ENCODE measurements around the gene TSPOAP1. TPM values are rescaled to one million over a fixed set of nuclear protein-coding genes. Genes with fewer than 3 reads are reported as not detected.
A peak's percentile ranks its signal among the peaks of the same experiment; 100 is the strongest.

The TSPOAP1 gene
- polyA plus RNA-seq, 1 of the 3 experiments (the other 2 are of a cell fraction), result 0.79 TPM

GRCh38 chr17:58339755-58340404 is 11.3 kb upstream of the TSPOAP1 start:
- peaks cover 0 to 30% of the 10 kb centered on the region in 2 experiments; a peak in 1 of 4 replicates for H3K4me1 ChIP-seq (ENCODE audit: control insufficient read depth in 1 of 2, insufficient read depth in 2 of 2, low read depth in 1 of 2, low read length in 1 of 2)
- no peaks in the 10 kb centered on the region for H4K20me1 ChIP-seq (ENCODE audit: insufficient read depth)
- H3F3A ChIP-seq (replicated peaks; ENCODE audit: insufficient read depth), result peaks cover 5% of the 10 kb centered on the region
- H3K9me2 ChIP-seq, result no peaks in the 10 kb centered on the region
- peaks cover 3 to 12% of the 10 kb centered on the region in 2 experiments for H3K36me3 ChIP-seq (replicated peaks in 1 of 2; ENCODE audit: control insufficient read depth in 1 of 2, insufficient read depth in 2 of 2, low read length in 1 of 2)
- H3K27me3 ChIP-seq (ENCODE audit: insufficient read depth), result no peaks in the 10 kb centered on the region
- H3K9me3 ChIP-seq, result no peaks in the 10 kb centered on the region
- TF ChIP-seq SMC3 (IDR thresholded peaks at IDR 0.05; ENCODE audit: low read depth, low read length), result no peak
- no peak for TF ChIP-seq MXI1 (IDR thresholded peaks at IDR 0.05; ENCODE audit: low read depth, low read length)
- TF ChIP-seq RAD21 (IDR thresholded peaks at IDR 0.05; ENCODE audit: low read length), result no peak
- TF ChIP-seq RFX5 (IDR thresholded peaks at IDR 0.05; ENCODE audit: low read length), result no peak
- TF ChIP-seq MEF2A (IDR thresholded peaks at IDR 0.05; ENCODE audit: borderline replicate concordance, low read depth), result no peak
- TF ChIP-seq, protein P1, sequence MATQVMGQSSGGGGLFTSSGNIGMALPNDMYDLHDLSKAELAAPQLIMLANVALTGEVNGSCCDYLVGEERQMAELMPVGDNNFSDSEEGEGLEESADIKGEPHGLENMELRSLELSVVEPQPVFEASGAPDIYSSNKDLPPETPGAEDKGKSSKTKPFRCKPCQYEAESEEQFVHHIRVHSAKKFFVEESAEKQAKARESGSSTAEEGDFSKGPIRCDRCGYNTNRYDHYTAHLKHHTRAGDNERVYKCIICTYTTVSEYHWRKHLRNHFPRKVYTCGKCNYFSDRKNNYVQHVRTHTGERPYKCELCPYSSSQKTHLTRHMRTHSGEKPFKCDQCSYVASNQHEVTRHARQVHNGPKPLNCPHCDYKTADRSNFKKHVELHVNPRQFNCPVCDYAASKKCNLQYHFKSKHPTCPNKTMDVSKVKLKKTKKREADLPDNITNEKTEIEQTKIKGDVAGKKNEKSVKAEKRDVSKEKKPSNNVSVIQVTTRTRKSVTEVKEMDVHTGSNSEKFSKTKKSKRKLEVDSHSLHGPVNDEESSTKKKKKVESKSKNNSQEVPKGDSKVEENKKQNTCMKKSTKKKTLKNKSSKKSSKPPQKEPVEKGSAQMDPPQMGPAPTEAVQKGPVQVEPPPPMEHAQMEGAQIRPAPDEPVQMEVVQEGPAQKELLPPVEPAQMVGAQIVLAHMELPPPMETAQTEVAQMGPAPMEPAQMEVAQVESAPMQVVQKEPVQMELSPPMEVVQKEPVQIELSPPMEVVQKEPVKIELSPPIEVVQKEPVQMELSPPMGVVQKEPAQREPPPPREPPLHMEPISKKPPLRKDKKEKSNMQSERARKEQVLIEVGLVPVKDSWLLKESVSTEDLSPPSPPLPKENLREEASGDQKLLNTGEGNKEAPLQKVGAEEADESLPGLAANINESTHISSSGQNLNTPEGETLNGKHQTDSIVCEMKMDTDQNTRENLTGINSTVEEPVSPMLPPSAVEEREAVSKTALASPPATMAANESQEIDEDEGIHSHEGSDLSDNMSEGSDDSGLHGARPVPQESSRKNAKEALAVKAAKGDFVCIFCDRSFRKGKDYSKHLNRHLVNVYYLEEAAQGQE (IDR thresholded peaks at IDR 0.05; ENCODE audit: low read depth, low read length), result no peak
- TF ChIP-seq MAX (IDR thresholded peaks at IDR 0.05; ENCODE audit: low read depth), result no peak
- TF ChIP-seq FOXJ3 (CRISPR knock-in tag; IDR thresholded peaks at IDR 0.05), result no peak
- H3K4me3 ChIP-seq (ENCODE audit: low read depth in 2 of 2, low read length in 1 of 2), result no peak overlapping the region
- no peak overlapping the region for H2AFZ ChIP-seq (ENCODE audit: low read depth)
- CTCF ChIA-PET, result interaction anchor here (1.1 to 2.7 kb wide), 4 partner anchors 12 to 78 kb away, joined by 3 to 10 read pairs (median 6); partner anchors contain the start of genes RNF43 and SUPT4H1
- POLR2A ChIA-PET, result interaction anchor here (3.9 kb wide), 1 partner anchor 12 kb away, joined by 23 read pairs; the partner anchor contains the start of gene SUPT4H1
- peak; percentile 4 for DNase-seq
- 85% methylated on average over 6 of the region's 6 CpGs for WGBS (ENCODE audit: low lambda C conversion rate)
- H3K27ac ChIP-seq (ENCODE audit: low read depth in 2 of 2, low read length in 1 of 2), result no peak overlapping the region
- no peak overlapping the region for H3K4me2 ChIP-seq
- H3K9ac ChIP-seq, result no peak overlapping the region
- H3K79me2 ChIP-seq (ENCODE audit: insufficient read depth), result no peaks in the 10 kb centered on the region

DNA sequence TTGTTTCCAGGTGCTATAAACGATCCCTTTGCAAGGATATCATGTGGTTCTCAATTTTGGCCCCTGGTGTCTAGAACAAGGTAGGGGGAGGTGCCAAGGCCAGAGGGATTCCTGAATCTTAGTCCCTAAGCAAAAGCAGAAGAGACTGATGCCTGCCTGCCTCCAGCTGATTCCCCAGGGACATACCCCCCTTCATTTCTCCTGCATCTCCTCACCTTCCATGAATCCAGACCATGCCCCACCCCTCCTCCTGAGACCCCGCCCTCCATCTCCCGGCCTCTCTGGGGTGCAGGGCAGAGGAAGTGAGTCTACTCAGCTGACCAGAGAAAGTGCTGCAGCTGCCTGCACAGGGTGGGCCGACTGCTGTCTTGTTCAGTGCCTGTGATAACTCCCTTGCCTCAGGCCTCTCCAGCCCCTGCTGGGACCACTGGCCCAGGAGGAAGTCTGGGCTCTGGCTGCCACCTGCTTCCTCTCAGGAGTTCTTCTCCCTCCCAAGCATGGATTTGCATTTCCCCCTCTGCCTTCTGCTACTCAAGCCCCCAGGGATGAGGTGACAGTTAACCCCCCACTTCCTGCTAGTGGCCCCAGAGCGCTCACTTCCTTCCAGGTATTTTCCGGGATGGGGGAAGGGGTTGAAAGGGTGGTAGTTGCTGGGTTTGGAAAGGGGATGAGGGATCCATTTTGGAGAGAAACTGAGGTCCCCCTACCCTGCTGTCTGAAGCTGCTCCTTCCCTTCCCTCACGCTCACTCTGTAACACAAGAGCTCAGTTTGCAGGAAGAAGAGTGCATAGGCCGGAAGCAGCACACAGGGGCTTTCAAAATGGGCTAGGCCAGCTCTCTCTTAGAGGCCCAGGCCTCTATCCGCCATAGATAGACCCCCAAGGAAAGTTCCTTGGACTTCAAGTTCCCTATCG is 10.5 kb upstream of the TSPOAP1 start:
- H3K9me2 ChIP-seq, result no peaks in the 10 kb centered on the region
- H3K4me1 ChIP-seq (ENCODE audit: control insufficient read depth in 1 of 2, insufficient read depth in 2 of 2, low read depth in 1 of 2, low read length in 1 of 2), result peaks cover 0 to 34% of the 10 kb centered on the region in 2 experiments; a peak in 1 of 4 replicates
- DNase-seq, result peak; percentile 79
- ChIA-PET CTCF (interaction anchor here (1.0 to 1.9 kb wide), 3 partner anchors 13 to 89 kb away, joined by 3 to 7 read pairs (median 3); partner anchors contain the start of genes RNF43 and SUPT4H1), POLR2A (interaction anchor here (3.9 kb wide), 1 partner anchor 13 kb away, joined by 23 read pairs; the partner anchor contains the start of gene SUPT4H1)
- H3K4me2 ChIP-seq, result no peak overlapping the region
- WGBS (ENCODE audit: low lambda C conversion rate), result 65% methylated on average over 10 of the region's 10 CpGs
- H4K20me1 ChIP-seq (ENCODE audit: insufficient read depth), result no peaks in the 10 kb centered on the region
- no peak overlapping the region for H3K4me3 ChIP-seq (ENCODE audit: low read depth in 2 of 2, low read length in 1 of 2)
- peaks cover 0 to 4% of the 10 kb centered on the region in 2 experiments for H3K36me3 ChIP-seq (replicated peaks in 1 of 2; ENCODE audit: control insufficient read depth in 1 of 2, insufficient read depth in 2 of 2, low read length in 1 of 2)
- no peaks in the 10 kb centered on the region for H3K79me2 ChIP-seq (ENCODE audit: insufficient read depth)
- no peaks in the 10 kb centered on the region for H3F3A ChIP-seq (replicated peaks; ENCODE audit: insufficient read depth)
- no peaks in the 10 kb centered on the region for H3K27me3 ChIP-seq (ENCODE audit: insufficient read depth)
- H3K9ac ChIP-seq, result no peak overlapping the region
- H2AFZ ChIP-seq (ENCODE audit: low read depth), result no peak overlapping the region
- no peaks in the 10 kb centered on the region for H3K9me3 ChIP-seq
- peak overlapping the region in 1 of 2 experiments; percentile 29; a peak in 1 of 4 replicates for H3K27ac ChIP-seq (ENCODE audit: low read depth in 2 of 2, low read length in 1 of 2)
- TF ChIP-seq IRF3 (IDR thresholded peaks at IDR 0.05; ENCODE audit: low read depth, low read length), result no peak
- TF ChIP-seq, protein P2, sequence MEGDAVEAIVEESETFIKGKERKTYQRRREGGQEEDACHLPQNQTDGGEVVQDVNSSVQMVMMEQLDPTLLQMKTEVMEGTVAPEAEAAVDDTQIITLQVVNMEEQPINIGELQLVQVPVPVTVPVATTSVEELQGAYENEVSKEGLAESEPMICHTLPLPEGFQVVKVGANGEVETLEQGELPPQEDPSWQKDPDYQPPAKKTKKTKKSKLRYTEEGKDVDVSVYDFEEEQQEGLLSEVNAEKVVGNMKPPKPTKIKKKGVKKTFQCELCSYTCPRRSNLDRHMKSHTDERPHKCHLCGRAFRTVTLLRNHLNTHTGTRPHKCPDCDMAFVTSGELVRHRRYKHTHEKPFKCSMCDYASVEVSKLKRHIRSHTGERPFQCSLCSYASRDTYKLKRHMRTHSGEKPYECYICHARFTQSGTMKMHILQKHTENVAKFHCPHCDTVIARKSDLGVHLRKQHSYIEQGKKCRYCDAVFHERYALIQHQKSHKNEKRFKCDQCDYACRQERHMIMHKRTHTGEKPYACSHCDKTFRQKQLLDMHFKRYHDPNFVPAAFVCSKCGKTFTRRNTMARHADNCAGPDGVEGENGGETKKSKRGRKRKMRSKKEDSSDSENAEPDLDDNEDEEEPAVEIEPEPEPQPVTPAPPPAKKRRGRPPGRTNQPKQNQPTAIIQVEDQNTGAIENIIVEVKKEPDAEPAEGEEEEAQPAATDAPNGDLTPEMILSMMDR (IDR thresholded peaks at IDR 0.05), result no peak
- TF ChIP-seq FOSL2 (IDR thresholded peaks at IDR 0.05; ENCODE audit: borderline replicate concordance, low read depth), result no peak
- TF ChIP-seq, protein P3, sequence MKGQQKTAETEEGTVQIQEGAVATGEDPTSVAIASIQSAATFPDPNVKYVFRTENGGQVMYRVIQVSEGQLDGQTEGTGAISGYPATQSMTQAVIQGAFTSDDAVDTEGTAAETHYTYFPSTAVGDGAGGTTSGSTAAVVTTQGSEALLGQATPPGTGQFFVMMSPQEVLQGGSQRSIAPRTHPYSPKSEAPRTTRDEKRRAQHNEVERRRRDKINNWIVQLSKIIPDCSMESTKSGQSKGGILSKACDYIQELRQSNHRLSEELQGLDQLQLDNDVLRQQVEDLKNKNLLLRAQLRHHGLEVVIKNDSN (IDR thresholded peaks at IDR 0.05; ENCODE audit: borderline replicate concordance, low read depth), result no peak
- no peak for TF ChIP-seq GATA2 (CRISPR knock-in tag; IDR thresholded peaks at IDR 0.05)
- no peak for TF ChIP-seq SMC3 (IDR thresholded peaks at IDR 0.05; ENCODE audit: low read depth, low read length)
- no peak for TF ChIP-seq MEF2A (IDR thresholded peaks at IDR 0.05; ENCODE audit: borderline replicate concordance, low read depth)
- TF ChIP-seq GABPA (IDR thresholded peaks at IDR 0.05; ENCODE audit: low read depth), result no peak

All from SK-N-SH (cell line).